Activated CD4-positive, alpha-beta T cell treated with anti-CD3 and anti-CD28 coated beads, Interleukin-2, amount 50 U/mL, for 24 hours (primary cell): Measurements from ENCODE around the gene TF.

Source experiments
- DNase-seq, 2 donors: peaks; one replicate each; pipeline ENCODE4 v3.0.0-alpha.2; 2020; ENCODE audit warnings: low read depth in 1 of 2, low spot score in 1 of 2

The TF gene

GRCh38 chr3:133746712-133747066, 496 bp downstream of the TF start:
- DNase-seq: no peak

GRCh38 chr3:133747373-133747772, 1.2 kb downstream of the TF start:
- DNase-seq: no peak

GRCh38 chr3:133747907-133748639, 1.9 kb downstream of the TF start:
- DNase-seq: no peak

GRCh38 chr3:133749427-133750258, 3.5 kb downstream of the TF start:
- no peak for DNase-seq

- no peak for DNase-seq
These were observed 4.1 kb downstream of the TF start for GRCh38 chr3:133750259-133750656.

GRCh38 chr3:133753107-133753778, 7.0 kb downstream of the TF start:
- DNase-seq: no peak

GRCh38 chr3:133753779-133754164, 7.6 kb downstream of the TF start:
- DNase-seq: no peak

GRCh38 chr3:133754455-133754854, 8.3 kb downstream of the TF start:
- DNase-seq: no peak

- no peak for DNase-seq
These were observed 9.0 kb downstream of the TF start for GRCh38 chr3:133754973-133755828.

- DNase-seq: no peak
These were observed 10.8 kb downstream of the TF start for GRCh38 chr3:133756716-133757694.

GRCh38 chr3:133757701-133758567, 11.7 kb downstream of the TF start:
- no peak for DNase-seq

GRCh38 chr3:133758568-133758928, 12.4 kb downstream of the TF start:
- no peak for DNase-seq

- no peak for DNase-seq
These were observed 13.0 kb downstream of the TF start for GRCh38 chr3:133758964-133759739.

- DNase-seq: no peak
These were observed 13.6 kb downstream of the TF start for GRCh38 chr3:133759740-133760305.

GRCh38 chr3:133760916-133761315, 14.7 kb downstream of the TF start:
- DNase-seq: no peak

- no peak for DNase-seq
These were observed 15.7 kb downstream of the TF start for GRCh38 chr3:133761605-133762484.

- no peak for DNase-seq
These were observed 16.3 kb downstream of the TF start for GRCh38 chr3:133762539-133762938.
